Measurements from ENCODE around the gene REXO1. TPM values are rescaled to one million over a fixed set of nuclear protein-coding genes. Genes with fewer than 3 reads are reported as not detected.

Gene REXO1
- total and polyA plus RNA-seq, 2 of the 8 experiments (the other 6 are each of a cell fraction or from before 2014, with no cell fraction given) = 42.4 to 44.3 TPM

- no peak for TF ChIP-seq SAP30 (IDR thresholded peaks at IDR 0.05; ENCODE audit: insufficient read depth, insufficient replicate concordance, low read length)
- TF ChIP-seq RAD21 (IDR thresholded peaks at IDR 0.05 in 1 of 2, conservative IDR thresholded peaks at IDR 0.05 in 1 of 2; ENCODE audit: low read depth in 2 of 2, low read length in 2 of 2) = no peak
- no peak for TF ChIP-seq EP300 (IDR thresholded peaks at IDR 0.05; ENCODE audit: borderline replicate concordance in 1 of 2, low read depth in 2 of 2, low read length in 2 of 2)
- TF ChIP-seq NANOG (IDR thresholded peaks at IDR 0.05; ENCODE audit: insufficient read depth, low read depth, low read length, poor library complexity, severe bottlenecking) = no peak
These were observed 37.7 kb downstream of the REXO1 start (continued) for GRCh38 chr19:1810439-1811160.

Data from H1 (cell line).